Activated T-helper 17 cell treated with anti-CD3 and anti-CD28 coated beads, Interleukin-2, amount 50 U/mL, for 72 hours (primary cell): Measurements from ENCODE around the gene ANKRD13D. TPM values are rescaled to one million over a fixed set of nuclear protein-coding genes. Genes with fewer than 3 reads are reported as not detected.

Experiments used
- ATAC-seq: fragments of 150-1000 bp; cut with Tn5 transposase; replicated peaks from 2 replicates; pipeline ENCODE4 v1.10.0; 2021; ENCODE audit warnings: mild to moderate bottlenecking, moderate library complexity
- H3K27ac Mint-ChIP-seq: one replicate; pipeline ENCODE4 v1.8.0; 2022; ENCODE audit warnings: mixed read lengths
- H3K27me3 Mint-ChIP-seq: one replicate; pipeline ENCODE4 v1.8.0; 2022; ENCODE audit warnings: mixed read lengths
- H3K36me3 Mint-ChIP-seq: one replicate; pipeline ENCODE4 v1.8.0; 2022; ENCODE audit warnings: low read depth, mild to moderate bottlenecking, mixed read lengths
- H3K4me1 Mint-ChIP-seq: one replicate; pipeline ENCODE4 v1.8.0; 2022; ENCODE audit warnings: mixed read lengths
- H3K4me3 Mint-ChIP-seq: one replicate; pipeline ENCODE4 v1.8.0; 2022; ENCODE audit warnings: mild to moderate bottlenecking, mixed read lengths
- H3K9me3 Mint-ChIP-seq: one replicate; pipeline ENCODE4 v1.8.0; 2022; ENCODE audit warnings: mixed read lengths
- total RNA-seq, 2 donors: library from RNA; stranded (reverse); gene quantifications; one replicate each; pipeline ENCODE4 v1.2.3, GENCODE V29; 2022

ANKRD13D gene
- total RNA-seq, 2 donors from 2014 or later: 102 to 137 TPM

GRCh38 chr11:67308031-67308866 lies 19.1 kb downstream of the ANKRD13D start:
- Mint-ChIP-seq H3K27ac (no peak overlapping the region), H3K4me3 (no peak overlapping the region), H3K36me3 (no peaks in the 10 kb centered on the region), H3K4me1 (peaks cover 10% of the 10 kb centered on the region), H3K9me3 (no peaks in the 10 kb centered on the region), H3K27me3 (no peaks in the 10 kb centered on the region)
- ATAC-seq: no peak

GRCh38 chr11:67309166-67309565 lies 20.1 kb downstream of the ANKRD13D start:
- H3K4me1 Mint-ChIP-seq: peaks cover 17% of the 10 kb centered on the region
- H3K36me3 Mint-ChIP-seq: no peaks in the 10 kb centered on the region
- H3K4me3 Mint-ChIP-seq: no peak overlapping the region
- H3K27me3 Mint-ChIP-seq: no peaks in the 10 kb centered on the region
- no peaks in the 10 kb centered on the region for H3K9me3 Mint-ChIP-seq
- ATAC-seq: no peak
- peak overlapping the region; percentile 43 for H3K27ac Mint-ChIP-seq

- Mint-ChIP-seq H3K36me3 (no peaks in the 10 kb centered on the region), H3K9me3 (no peaks in the 10 kb centered on the region), H3K27ac (peak overlapping the region; percentile 43), H3K27me3 (no peaks in the 10 kb centered on the region), H3K4me1 (peaks cover 20% of the 10 kb centered on the region), H3K4me3 (no peak overlapping the region)
- no peak for ATAC-seq
Measured at GRCh38 chr11:67309661-67310061, 20.6 kb downstream of the ANKRD13D start.

- Mint-ChIP-seq H3K4me3 (no peak overlapping the region), H3K27ac (no peak overlapping the region), H3K9me3 (no peaks in the 10 kb centered on the region), H3K36me3 (no peaks in the 10 kb centered on the region), H3K4me1 (peaks cover 20% of the 10 kb centered on the region), H3K27me3 (no peaks in the 10 kb centered on the region)
- no peak for ATAC-seq
Measured at GRCh38 chr11:67310246-67311050, 21.3 kb downstream of the ANKRD13D start.

- no peak overlapping the region for H3K27ac Mint-ChIP-seq
- H3K36me3 Mint-ChIP-seq: no peaks in the 10 kb centered on the region
- peaks cover 20% of the 10 kb centered on the region for H3K4me1 Mint-ChIP-seq
Measured at GRCh38 chr11:67311051-67311555, 22.0 kb downstream of the ANKRD13D start.

GRCh38 chr11:67311556-67312082 lies 22.5 kb downstream of the ANKRD13D start:
- H3K9me3 Mint-ChIP-seq: no peaks in the 10 kb centered on the region
- peak overlapping the region; percentile 90 for H3K27ac Mint-ChIP-seq
- H3K27me3 Mint-ChIP-seq: no peaks in the 10 kb centered on the region
- H3K36me3 Mint-ChIP-seq: no peaks in the 10 kb centered on the region
- ATAC-seq: peak; percentile 27
- H3K4me1 Mint-ChIP-seq: peaks cover 20% of the 10 kb centered on the region
- peak overlapping the region; percentile 74 for H3K4me3 Mint-ChIP-seq

More at GRCh38 chr11:67311051-67311555, 22.0 kb downstream of the ANKRD13D start:
- Mint-ChIP-seq H3K4me3 (no peak overlapping the region), H3K9me3 (no peaks in the 10 kb centered on the region), H3K27me3 (no peaks in the 10 kb centered on the region)
- ATAC-seq: no peak

GRCh38 chr11:67312187-67313021 lies 23.3 kb downstream of the ANKRD13D start:
- peaks cover under 1% of the 10 kb centered on the region for H3K36me3 Mint-ChIP-seq
- ATAC-seq: peak; percentile 23
- H3K4me3 Mint-ChIP-seq: peak overlapping the region; percentile 74
- H3K4me1 Mint-ChIP-seq: peaks cover 20% of the 10 kb centered on the region
- no peaks in the 10 kb centered on the region for H3K9me3 Mint-ChIP-seq
- H3K27me3 Mint-ChIP-seq: no peaks in the 10 kb centered on the region
- H3K27ac Mint-ChIP-seq: peak overlapping the region; percentile 90

- Mint-ChIP-seq H3K27me3 (no peaks in the 10 kb centered on the region), H3K36me3 (peaks cover 6% of the 10 kb centered on the region), H3K4me1 (peaks cover 20% of the 10 kb centered on the region), H3K9me3 (no peaks in the 10 kb centered on the region), H3K4me3 (peak overlapping the region; percentile 74), H3K27ac (peak overlapping the region; percentile 90)
- ATAC-seq: no peak
Measured at GRCh38 chr11:67313125-67313890, 24.2 kb downstream of the ANKRD13D start.

- Mint-ChIP-seq H3K9me3 (no peaks in the 10 kb centered on the region), H3K4me3 (peak overlapping the region; percentile 28), H3K27me3 (no peaks in the 10 kb centered on the region), H3K4me1 (peaks cover 25% of the 10 kb centered on the region), H3K27ac (peak overlapping the region; percentile 78), H3K36me3 (peaks cover 6% of the 10 kb centered on the region)
- ATAC-seq: no peak
Measured at GRCh38 chr11:67314218-67314617, 25.1 kb downstream of the ANKRD13D start.

- Mint-ChIP-seq H3K27me3 (no peaks in the 10 kb centered on the region), H3K36me3 (peaks cover 6% of the 10 kb centered on the region), H3K9me3 (no peaks in the 10 kb centered on the region), H3K4me1 (peaks cover 31% of the 10 kb centered on the region), H3K4me3 (peak overlapping the region; percentile 29), H3K27ac (no peak overlapping the region)
- no peak for ATAC-seq
Measured at GRCh38 chr11:67315325-67315909, 26.3 kb downstream of the ANKRD13D start.

- H3K27me3 Mint-ChIP-seq: no peaks in the 10 kb centered on the region
- no peaks in the 10 kb centered on the region for H3K9me3 Mint-ChIP-seq
- ATAC-seq: no peak
- H3K4me1 Mint-ChIP-seq: peaks cover 32% of the 10 kb centered on the region
- peak overlapping the region; percentile 84 for H3K4me3 Mint-ChIP-seq
- peaks cover 6% of the 10 kb centered on the region for H3K36me3 Mint-ChIP-seq
- peak overlapping the region; percentile 98 for H3K27ac Mint-ChIP-seq
Measured at GRCh38 chr11:67316882-67317204, 27.7 kb downstream of the ANKRD13D start.

- H3K4me3 Mint-ChIP-seq: peak overlapping the region; percentile 84
- H3K4me1 Mint-ChIP-seq: peaks cover 31% of the 10 kb centered on the region
- no peaks in the 10 kb centered on the region for H3K9me3 Mint-ChIP-seq
- H3K27ac Mint-ChIP-seq: peak overlapping the region; percentile 98
- H3K27me3 Mint-ChIP-seq: no peaks in the 10 kb centered on the region
- H3K36me3 Mint-ChIP-seq: peaks cover 6% of the 10 kb centered on the region
- ATAC-seq: peak; percentile 89
Measured at GRCh38 chr11:67317205-67317887, 28.2 kb downstream of the ANKRD13D start.
